Peyer's patch (tissue), 4 donors: ENCODE measurements around the gene TAGAP.

Experiments
- CTCF ChIP-seq, 6 experiments: fragments of 450-650 bp in 4 of 6; fragments of 200-600 bp in 2 of 6; sonication (generic) in 1 of 6; IDR thresholded peaks; one replicate each; pipeline ENCODE4 v1.5.1; 2017 to 2019; ENCODE audit warnings: antibody characterized with exemption in 6 of 6, mild to moderate bottlenecking in 3 of 6, moderate library complexity in 1 of 6
- POLR2A ChIP-seq, 2 donors: fragments of 450-650 bp; IDR thresholded peaks; one replicate each; pipeline ENCODE4 v1.5.1; 2017; ENCODE audit warnings: antibody characterized with exemption in 2 of 2, mild to moderate bottlenecking in 2 of 2, moderate library complexity in 2 of 2

DNA sequence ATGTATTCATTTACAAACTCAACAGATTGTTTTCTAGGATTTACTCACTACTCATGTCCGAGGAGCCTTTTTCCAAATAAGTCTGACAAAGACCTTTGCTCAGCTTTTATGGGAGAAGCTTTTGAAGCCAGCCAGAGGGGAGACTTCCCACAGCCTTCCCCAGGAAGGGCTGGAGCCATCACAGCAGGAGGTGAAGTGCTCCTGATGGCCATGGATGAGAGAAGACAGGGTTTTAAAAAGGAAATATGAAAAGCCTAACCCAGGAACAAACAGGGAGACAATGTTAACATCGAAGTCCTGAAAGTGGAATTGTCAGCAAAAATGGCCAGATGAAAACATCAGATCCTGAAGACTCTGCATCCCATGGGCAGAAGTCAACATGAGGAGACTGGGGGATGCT, 11.6 kb upstream of the TAGAP start:
- TF ChIP-seq CTCF (IDR thresholded peaks at IDR 0.05) (no peak), POLR2A (IDR thresholded peaks at IDR 0.05) (no peak)
